ENCODE measurements around the gene FAM219A. TPM values are rescaled to one million over a fixed set of nuclear protein-coding genes. Genes with fewer than 3 reads are reported as not detected.

FAM219A gene
- total RNA-seq, 1 donor from 2014 or later, result 16.8 TPM

DNA sequence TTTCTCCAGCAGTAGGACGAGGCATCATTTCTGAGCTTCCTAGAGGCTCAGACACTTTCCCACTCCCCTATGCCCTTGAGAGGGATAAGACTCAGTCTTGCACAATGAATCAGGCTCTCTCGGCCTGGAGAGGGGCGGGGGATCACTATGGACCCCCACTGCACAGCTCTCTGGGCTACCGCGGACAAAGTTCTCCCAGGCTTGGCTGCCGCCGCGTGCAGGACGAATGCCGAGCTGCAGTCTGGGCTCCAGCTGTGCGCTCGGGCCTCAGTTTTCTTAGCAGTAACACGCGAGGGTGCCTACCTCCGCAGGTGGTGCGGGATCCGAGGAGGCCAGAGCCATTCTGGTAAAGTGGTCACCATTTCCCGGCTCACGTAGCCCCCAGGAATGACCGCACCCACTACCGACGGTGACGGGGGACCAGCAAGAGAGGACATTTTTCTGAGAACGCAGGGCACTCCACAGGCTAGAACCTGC, 78.3 kb downstream of the FAM219A start:
- TF ChIP-seq, protein P1, sequence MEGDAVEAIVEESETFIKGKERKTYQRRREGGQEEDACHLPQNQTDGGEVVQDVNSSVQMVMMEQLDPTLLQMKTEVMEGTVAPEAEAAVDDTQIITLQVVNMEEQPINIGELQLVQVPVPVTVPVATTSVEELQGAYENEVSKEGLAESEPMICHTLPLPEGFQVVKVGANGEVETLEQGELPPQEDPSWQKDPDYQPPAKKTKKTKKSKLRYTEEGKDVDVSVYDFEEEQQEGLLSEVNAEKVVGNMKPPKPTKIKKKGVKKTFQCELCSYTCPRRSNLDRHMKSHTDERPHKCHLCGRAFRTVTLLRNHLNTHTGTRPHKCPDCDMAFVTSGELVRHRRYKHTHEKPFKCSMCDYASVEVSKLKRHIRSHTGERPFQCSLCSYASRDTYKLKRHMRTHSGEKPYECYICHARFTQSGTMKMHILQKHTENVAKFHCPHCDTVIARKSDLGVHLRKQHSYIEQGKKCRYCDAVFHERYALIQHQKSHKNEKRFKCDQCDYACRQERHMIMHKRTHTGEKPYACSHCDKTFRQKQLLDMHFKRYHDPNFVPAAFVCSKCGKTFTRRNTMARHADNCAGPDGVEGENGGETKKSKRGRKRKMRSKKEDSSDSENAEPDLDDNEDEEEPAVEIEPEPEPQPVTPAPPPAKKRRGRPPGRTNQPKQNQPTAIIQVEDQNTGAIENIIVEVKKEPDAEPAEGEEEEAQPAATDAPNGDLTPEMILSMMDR (IDR thresholded peaks at IDR 0.05; ENCODE audit: insufficient read depth, low read length, poor library complexity, severe bottlenecking), result no peak
- no peak for DNase-seq (ENCODE audit: low read depth)
- H3K36me3 ChIP-seq (ENCODE audit: control insufficient read depth, insufficient read depth, low read length), result no peaks in the 10 kb centered on the region
- H3K27me3 ChIP-seq (ENCODE audit: control insufficient read depth, insufficient read depth, low read length), result peaks cover 12% of the 10 kb centered on the region
- H3K4me3 ChIP-seq (ENCODE audit: low read depth, low read length), result no peak overlapping the region

DNA sequence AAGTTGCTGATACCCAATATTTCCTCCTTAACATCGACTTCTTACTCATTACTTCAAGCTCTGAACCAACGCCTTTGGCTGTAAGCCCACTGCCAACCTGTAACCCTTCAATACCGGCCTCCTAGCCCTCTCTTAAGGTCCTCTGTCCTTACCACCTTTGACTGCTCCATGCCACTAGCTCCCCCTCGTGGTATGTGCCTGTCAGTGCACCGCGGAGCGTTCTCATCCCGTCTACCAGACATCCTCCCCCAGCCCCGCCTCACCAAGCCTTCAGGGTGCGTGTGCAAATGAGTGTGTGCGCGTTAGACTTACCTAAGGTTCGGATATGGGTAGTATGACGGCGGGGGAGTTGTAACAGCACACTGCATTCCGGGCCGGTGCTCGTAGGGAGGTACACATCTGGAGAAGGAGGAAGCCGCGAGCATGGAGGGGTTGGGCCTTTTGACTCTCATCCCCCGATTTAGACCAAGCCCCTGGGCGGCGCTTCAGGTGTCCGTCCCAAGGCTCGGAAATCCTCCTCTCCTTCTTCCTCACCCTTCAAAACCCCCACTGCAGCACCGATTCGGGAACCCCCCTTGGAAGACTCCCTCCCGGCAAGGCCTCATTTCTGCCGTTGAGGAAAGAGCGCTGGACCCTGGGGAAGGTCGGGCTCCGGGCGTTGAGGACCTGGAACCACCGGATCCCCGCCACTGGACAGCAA, 78.9 kb downstream of the FAM219A start:
- peak overlapping the region; percentile 29 for H3K4me3 ChIP-seq (ENCODE audit: low read depth, low read length)
- no peaks in the 10 kb centered on the region for H3K36me3 ChIP-seq (ENCODE audit: control insufficient read depth, insufficient read depth, low read length)
- H3K27me3 ChIP-seq (ENCODE audit: control insufficient read depth, insufficient read depth, low read length), result peaks cover 12% of the 10 kb centered on the region
- DNase-seq (ENCODE audit: low read depth), result no peak
- TF ChIP-seq, protein P1 (IDR thresholded peaks at IDR 0.05; ENCODE audit: insufficient read depth, low read length, poor library complexity, severe bottlenecking), result peak; percentile 94

- TF ChIP-seq, protein P1 (IDR thresholded peaks at IDR 0.05; ENCODE audit: insufficient read depth, low read length, poor library complexity, severe bottlenecking), result no peak
- no peak for DNase-seq (ENCODE audit: low read depth)
- Histone ChIP-seq H3K36me3 (ENCODE audit: control insufficient read depth, insufficient read depth, low read length) (no peaks in the 10 kb centered on the region), H3K4me3 (ENCODE audit: low read depth, low read length) (no peak overlapping the region), H3K27me3 (ENCODE audit: control insufficient read depth, insufficient read depth, low read length) (peaks cover 12% of the 10 kb centered on the region)
These were observed 79.9 kb downstream of the FAM219A start for GRCh38 chr9:34378376-34379060.

- Histone ChIP-seq H3K27me3 (ENCODE audit: control insufficient read depth, insufficient read depth, low read length) (peaks cover 17% of the 10 kb centered on the region), H3K4me3 (ENCODE audit: low read depth, low read length) (peak overlapping the region; percentile 60), H3K36me3 (ENCODE audit: control insufficient read depth, insufficient read depth, low read length) (no peaks in the 10 kb centered on the region)
- TF ChIP-seq, protein P1 (IDR thresholded peaks at IDR 0.05; ENCODE audit: insufficient read depth, low read length, poor library complexity, severe bottlenecking), result no peak
- no peak for DNase-seq (ENCODE audit: low read depth)
These were observed 81.0 kb downstream of the FAM219A start for GRCh38 chr9:34377404-34377746.

DNA sequence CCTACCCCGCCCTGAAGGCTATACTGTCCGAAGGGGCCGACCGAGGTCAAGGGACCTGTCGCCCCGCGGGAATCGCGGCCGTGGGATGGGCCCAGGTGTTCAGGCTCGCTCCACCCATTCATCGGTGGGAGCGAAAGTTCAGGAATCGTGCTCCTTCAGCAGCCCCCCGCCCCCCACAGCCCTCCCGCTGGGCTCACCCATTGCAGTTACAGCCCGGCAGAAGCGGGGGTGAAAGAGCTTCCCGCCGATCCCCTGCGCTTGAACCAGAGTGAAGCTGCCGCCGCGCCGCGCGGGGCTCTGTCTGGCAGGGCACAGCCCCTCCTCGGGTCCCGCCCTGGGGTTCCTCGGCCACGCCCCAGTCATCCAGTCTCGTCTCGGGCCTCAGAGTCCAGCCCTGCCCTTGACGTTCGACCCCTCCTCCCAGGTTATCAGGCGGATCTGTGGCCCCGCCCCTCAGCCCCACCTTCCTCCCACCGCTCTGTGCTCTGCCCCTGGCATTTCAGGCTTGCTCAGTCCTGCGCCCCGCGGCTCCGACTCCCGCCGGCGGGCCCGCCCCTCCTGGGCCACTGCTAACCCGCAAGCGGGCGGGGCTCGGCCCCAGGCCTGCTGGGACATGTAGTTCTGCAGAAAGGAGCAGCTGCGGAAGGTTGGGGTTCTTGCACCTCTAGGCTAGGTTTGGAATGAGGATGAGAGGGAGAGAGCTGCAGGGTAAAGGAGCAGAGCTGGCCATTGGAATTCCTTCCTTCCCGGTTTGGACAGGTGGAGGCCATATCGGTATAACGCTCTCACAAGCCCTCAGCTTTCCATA, 81.6 kb downstream of the FAM219A start, which contains the start of gene MYORG:
TSS of gene MYORG (minus strand) at position 303 of the 808 bp plus-strand sequence. CDS start 3,955 bp downstream, outside the sequence.
- TF ChIP-seq, protein P1 (IDR thresholded peaks at IDR 0.05; ENCODE audit: insufficient read depth, low read length, poor library complexity, severe bottlenecking), result no peak
- peak; percentile 72 for DNase-seq (ENCODE audit: low read depth)
- H3K4me3 ChIP-seq (ENCODE audit: low read depth, low read length), result peak within 1 kb of the TSS; percentile 60
- H3K36me3 ChIP-seq (ENCODE audit: control insufficient read depth, insufficient read depth, low read length), result no peaks in the 10 kb centered on the region
- peaks cover 22% of the 10 kb centered on the region for H3K27me3 ChIP-seq (ENCODE audit: control insufficient read depth, insufficient read depth, low read length)
